ENCODE measurements around the gene APOL6.
"Not testable (repeated sequence)": the region's sequence is repeated elsewhere in the genome, so short reads cannot be mapped to it uniquely, and the experiment has no call there.

Gene APOL6

DNA sequence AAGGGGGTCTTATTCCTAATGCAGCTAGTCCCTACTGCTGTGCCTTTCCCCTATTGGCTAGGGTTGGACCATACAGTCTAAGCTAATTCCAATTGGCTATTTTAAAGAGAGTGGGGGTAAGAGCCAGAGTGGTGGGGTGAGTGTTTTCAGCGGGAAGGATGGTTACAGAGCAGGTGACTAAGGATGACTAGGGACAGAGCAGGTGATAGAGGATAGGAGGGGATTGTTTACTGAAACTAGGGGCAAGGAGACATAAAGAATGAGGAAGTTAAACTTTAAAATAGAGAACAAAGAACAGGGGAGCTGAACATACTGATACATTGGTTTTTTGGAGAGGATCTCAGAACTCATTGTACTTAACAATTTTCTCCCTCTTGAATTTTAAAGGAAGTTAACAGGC, 27.8 kb downstream of the APOL6 start:
- H3K4me1 ChIP-seq (ENCODE audit: control insufficient read depth, insufficient read depth, low read length); H3K27ac ChIP-seq (ENCODE audit: insufficient read depth, low read depth, low read length, poor library complexity, severe bottlenecking): not testable (repeated sequence)
- 39 to 57% methylated on average over 1 of the region's 1 CpG for WGBS, 2 experiments

GRCh38 chr22:35677460-35678187, 29.4 kb downstream of the APOL6 start:
- Histone ChIP-seq H3K27me3 (ENCODE audit: control insufficient read depth, insufficient read depth, low read length, poor library complexity, severe bottlenecking) (no peaks in the 10 kb centered on the region), H3K36me3 (ENCODE audit: control insufficient read depth, insufficient read depth, low read length) (no peaks in the 10 kb centered on the region), H3K27ac (ENCODE audit: insufficient read depth, low read depth, low read length, poor library complexity, severe bottlenecking) (no peak overlapping the region), H3K4me1 (ENCODE audit: control insufficient read depth, insufficient read depth, low read length) (no peaks in the 10 kb centered on the region), H3K9me3 (ENCODE audit: control insufficient read depth, low read length) (no peaks in the 10 kb centered on the region), H3K4me3 (ENCODE audit: insufficient read depth, low read depth, low read length) (no peak overlapping the region)
- WGBS, 2 experiments = 81 to 88% methylated on average over 7 of the region's 7 CpGs

More for the DNA sequence above, 27.8 kb downstream of the APOL6 start:
- not testable (repeated sequence) for H3K27me3 ChIP-seq (ENCODE audit: control insufficient read depth, insufficient read depth, low read length, poor library complexity, severe bottlenecking); H3K36me3 ChIP-seq (ENCODE audit: control insufficient read depth, insufficient read depth, low read length); H3K4me3 ChIP-seq (ENCODE audit: insufficient read depth, low read depth, low read length); H3K9me3 ChIP-seq (ENCODE audit: control insufficient read depth, low read length)

- WGBS, 2 experiments = 91 to 97% methylated on average over 2 of the region's 2 CpGs
- no peaks in the 10 kb centered on the region for H3K4me1 ChIP-seq (ENCODE audit: control insufficient read depth, insufficient read depth, low read length)
- H3K36me3 ChIP-seq (ENCODE audit: control insufficient read depth, insufficient read depth, low read length) = no peaks in the 10 kb centered on the region
- no peak overlapping the region for H3K4me3 ChIP-seq (ENCODE audit: insufficient read depth, low read depth, low read length)
- no peak overlapping the region for H3K27ac ChIP-seq (ENCODE audit: insufficient read depth, low read depth, low read length, poor library complexity, severe bottlenecking)
- H3K9me3 ChIP-seq (ENCODE audit: control insufficient read depth, low read length) = no peaks in the 10 kb centered on the region
- no peaks in the 10 kb centered on the region for H3K27me3 ChIP-seq (ENCODE audit: control insufficient read depth, insufficient read depth, low read length, poor library complexity, severe bottlenecking)
Measured at GRCh38 chr22:35678836-35679235, 30.6 kb downstream of the APOL6 start.

- H3K36me3 ChIP-seq (ENCODE audit: control insufficient read depth, insufficient read depth, low read length); H3K27ac ChIP-seq (ENCODE audit: insufficient read depth, low read depth, low read length, poor library complexity, severe bottlenecking); H3K4me3 ChIP-seq (ENCODE audit: insufficient read depth, low read depth, low read length); H3K4me1 ChIP-seq (ENCODE audit: control insufficient read depth, insufficient read depth, low read length); H3K27me3 ChIP-seq (ENCODE audit: control insufficient read depth, insufficient read depth, low read length, poor library complexity, severe bottlenecking); H3K9me3 ChIP-seq (ENCODE audit: control insufficient read depth, low read length): not testable (repeated sequence)
- 80 to 82% methylated on average over 4 of the region's 4 CpGs for WGBS, 2 experiments
Measured at GRCh38 chr22:35679492-35679891, 31.2 kb downstream of the APOL6 start.

- no peaks in the 10 kb centered on the region for H3K4me1 ChIP-seq (ENCODE audit: control insufficient read depth, insufficient read depth, low read length)
- H3K27ac ChIP-seq (ENCODE audit: insufficient read depth, low read depth, low read length, poor library complexity, severe bottlenecking) = no peak overlapping the region
- H3K27me3 ChIP-seq (ENCODE audit: control insufficient read depth, insufficient read depth, low read length, poor library complexity, severe bottlenecking) = no peaks in the 10 kb centered on the region
- H3K4me3 ChIP-seq (ENCODE audit: insufficient read depth, low read depth, low read length) = no peak overlapping the region
- H3K9me3 ChIP-seq (ENCODE audit: control insufficient read depth, low read length) = no peaks in the 10 kb centered on the region
- 70 to 94% methylated on average over 3 to 4 of the region's 4 CpGs for WGBS, 2 experiments
- no peaks in the 10 kb centered on the region for H3K36me3 ChIP-seq (ENCODE audit: control insufficient read depth, insufficient read depth, low read length)
Measured at GRCh38 chr22:35681454-35682052, 33.3 kb downstream of the APOL6 start.

DNA sequence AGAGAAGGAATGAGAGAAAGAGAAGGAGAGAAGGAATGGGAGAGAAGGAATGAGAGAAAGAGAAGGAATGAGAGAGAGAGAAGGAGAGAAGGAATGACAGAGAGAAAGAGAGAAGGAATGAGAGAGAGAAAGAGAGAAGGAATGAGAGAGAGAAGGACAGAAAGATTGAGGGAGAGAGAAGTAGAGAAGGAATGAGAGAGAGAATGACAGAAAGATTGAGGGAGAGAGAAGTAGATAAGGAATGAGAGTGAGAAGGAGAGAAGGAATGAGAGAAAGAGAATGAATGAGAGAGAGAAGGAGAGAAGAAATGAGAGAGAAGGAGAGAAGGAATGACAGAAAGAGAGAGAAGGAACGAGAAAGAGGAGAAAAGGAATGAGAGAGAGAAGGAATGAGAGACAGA, 35.3 kb downstream of the APOL6 start:
- no peaks in the 10 kb centered on the region for H3K27me3 ChIP-seq (ENCODE audit: control insufficient read depth, insufficient read depth, low read length, poor library complexity, severe bottlenecking)
- no peaks in the 10 kb centered on the region for H3K36me3 ChIP-seq (ENCODE audit: control insufficient read depth, insufficient read depth, low read length)
- H3K4me1 ChIP-seq (ENCODE audit: control insufficient read depth, insufficient read depth, low read length) = no peaks in the 10 kb centered on the region
- WGBS, 2 experiments = 80 to 86% methylated on average over 1 of the region's 1 CpG
- H3K27ac ChIP-seq (ENCODE audit: insufficient read depth, low read depth, low read length, poor library complexity, severe bottlenecking) = no peak overlapping the region
- no peak overlapping the region for H3K4me3 ChIP-seq (ENCODE audit: insufficient read depth, low read depth, low read length)
- no peaks in the 10 kb centered on the region for H3K9me3 ChIP-seq (ENCODE audit: control insufficient read depth, low read length)

DNA sequence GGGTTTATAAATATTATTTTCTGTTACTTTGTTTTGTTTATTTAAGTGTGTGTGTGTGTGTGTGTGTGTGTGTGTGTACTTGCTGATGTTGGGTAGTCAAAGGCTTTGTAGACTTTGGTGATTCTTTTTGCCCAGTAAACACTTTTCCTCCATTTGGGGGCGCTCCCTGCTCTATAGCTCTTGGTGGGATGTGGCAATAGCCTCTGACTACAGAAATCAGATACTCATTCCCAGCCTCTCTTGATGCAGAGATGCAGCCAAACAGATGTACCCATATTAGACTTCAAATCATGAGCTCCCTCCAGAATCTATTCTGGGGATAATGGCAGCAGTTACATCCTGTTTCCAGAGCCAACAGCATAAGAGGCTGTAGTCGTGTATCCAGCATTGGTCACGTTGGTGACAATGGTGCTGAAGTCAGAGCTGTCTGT, 36.0 kb downstream of the APOL6 start:
- no peaks in the 10 kb centered on the region for H3K27me3 ChIP-seq (ENCODE audit: control insufficient read depth, insufficient read depth, low read length, poor library complexity, severe bottlenecking)
- no peaks in the 10 kb centered on the region for H3K4me1 ChIP-seq (ENCODE audit: control insufficient read depth, insufficient read depth, low read length)
- no peaks in the 10 kb centered on the region for H3K36me3 ChIP-seq (ENCODE audit: control insufficient read depth, insufficient read depth, low read length)
- H3K9me3 ChIP-seq (ENCODE audit: control insufficient read depth, low read length) = no peaks in the 10 kb centered on the region
- WGBS, 2 experiments = 73 to 75% methylated on average over 3 of the region's 3 CpGs
- no peak overlapping the region for H3K27ac ChIP-seq (ENCODE audit: insufficient read depth, low read depth, low read length, poor library complexity, severe bottlenecking)
- H3K4me3 ChIP-seq (ENCODE audit: insufficient read depth, low read depth, low read length) = no peak overlapping the region

GRCh38 chr22:35684732-35685131, 36.5 kb downstream of the APOL6 start:
- H3K4me1 ChIP-seq (ENCODE audit: control insufficient read depth, insufficient read depth, low read length) = no peaks in the 10 kb centered on the region
- no peaks in the 10 kb centered on the region for H3K9me3 ChIP-seq (ENCODE audit: control insufficient read depth, low read length)
- H3K4me3 ChIP-seq (ENCODE audit: insufficient read depth, low read depth, low read length) = no peak overlapping the region
- H3K27me3 ChIP-seq (ENCODE audit: control insufficient read depth, insufficient read depth, low read length, poor library complexity, severe bottlenecking) = no peaks in the 10 kb centered on the region
- no peak overlapping the region for H3K27ac ChIP-seq (ENCODE audit: insufficient read depth, low read depth, low read length, poor library complexity, severe bottlenecking)
- H3K36me3 ChIP-seq (ENCODE audit: control insufficient read depth, insufficient read depth, low read length) = no peaks in the 10 kb centered on the region

DNA sequence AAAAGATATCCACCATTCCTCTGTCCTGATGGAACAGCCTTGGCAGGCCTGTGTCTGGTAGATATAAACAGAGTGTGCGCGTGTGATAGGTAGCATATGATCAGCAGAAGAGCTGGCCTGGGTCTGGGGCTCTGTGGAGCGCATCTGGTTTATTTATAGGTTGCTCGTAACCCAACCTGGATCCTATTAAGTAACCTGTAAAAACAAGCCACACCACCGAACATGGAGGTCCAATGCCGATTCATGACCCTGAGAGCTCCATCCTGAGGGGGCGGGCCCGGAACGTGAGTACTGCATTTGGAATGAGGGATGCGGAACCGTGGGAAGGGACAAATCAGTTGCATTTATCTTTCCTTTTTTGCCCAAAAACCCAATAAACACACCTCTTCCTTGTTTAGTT, 37.5 kb downstream of the APOL6 start:
- Histone ChIP-seq H3K9me3 (ENCODE audit: control insufficient read depth, low read length) (no peaks in the 10 kb centered on the region), H3K27me3 (ENCODE audit: control insufficient read depth, insufficient read depth, low read length, poor library complexity, severe bottlenecking) (no peaks in the 10 kb centered on the region), H3K4me1 (ENCODE audit: control insufficient read depth, insufficient read depth, low read length) (no peaks in the 10 kb centered on the region), H3K4me3 (ENCODE audit: insufficient read depth, low read depth, low read length) (no peak overlapping the region), H3K36me3 (ENCODE audit: control insufficient read depth, insufficient read depth, low read length) (no peaks in the 10 kb centered on the region), H3K27ac (ENCODE audit: insufficient read depth, low read depth, low read length, poor library complexity, severe bottlenecking) (no peak overlapping the region)
- 93% methylated on average over 11 of the region's 11 CpGs for WGBS, 2 experiments

GRCh38 chr22:35686298-35686697, 38.1 kb downstream of the APOL6 start:
- no peaks in the 10 kb centered on the region for H3K27me3 ChIP-seq (ENCODE audit: control insufficient read depth, insufficient read depth, low read length, poor library complexity, severe bottlenecking)
- no peaks in the 10 kb centered on the region for H3K9me3 ChIP-seq (ENCODE audit: control insufficient read depth, low read length)
- H3K4me3 ChIP-seq (ENCODE audit: insufficient read depth, low read depth, low read length) = no peak overlapping the region
- no peaks in the 10 kb centered on the region for H3K4me1 ChIP-seq (ENCODE audit: control insufficient read depth, insufficient read depth, low read length)
- H3K36me3 ChIP-seq (ENCODE audit: control insufficient read depth, insufficient read depth, low read length) = no peaks in the 10 kb centered on the region
- no peak overlapping the region for H3K27ac ChIP-seq (ENCODE audit: insufficient read depth, low read depth, low read length, poor library complexity, severe bottlenecking)
- WGBS, 2 experiments = 88 to 92% methylated on average over 4 of the region's 4 CpGs

Measured in ectodermal cell (in vitro differentiated cells).